Measurements from ENCODE around the gene MANSC4. TPM values are rescaled to one million over a fixed set of nuclear protein-coding genes. Genes with fewer than 3 reads are reported as not detected.

Gene MANSC4
- total RNA-seq, 1 experiment from 2014 or later = not detected

- no peak for TF ChIP-seq ZNF281 (CRISPR knock-in tag; IDR thresholded peaks at IDR 0.05)
- no peak for TF ChIP-seq GRHL2 (CRISPR knock-in tag; IDR thresholded peaks at IDR 0.05; ENCODE audit: insufficient replicate concordance, severe bottlenecking)
- TF ChIP-seq ZNF263 (CRISPR knock-in tag; IDR thresholded peaks at IDR 0.05; ENCODE audit: low read depth) = no peak
- no peak for TF ChIP-seq RORB (CRISPR knock-in tag; IDR thresholded peaks at IDR 0.05)
- no peak for TF ChIP-seq CBFB (CRISPR knock-in tag; IDR thresholded peaks at IDR 0.05; ENCODE audit: low read depth)
- TF ChIP-seq ETV6 (CRISPR knock-in tag; IDR thresholded peaks at IDR 0.05) = no peak
- no peak for TF ChIP-seq TP53 (CRISPR knock-in tag; IDR thresholded peaks at IDR 0.05)
- no peak for TF ChIP-seq TEAD4 (CRISPR knock-in tag; IDR thresholded peaks at IDR 0.05)
- no peak for TF ChIP-seq NR3C1 (CRISPR knock-in tag; conservative IDR thresholded peaks at IDR 0.05; ENCODE audit: low read depth)
- no peak for TF ChIP-seq ARID4B (CRISPR knock-in tag; IDR thresholded peaks at IDR 0.05; ENCODE audit: borderline replicate concordance)
- TF ChIP-seq USF2 (CRISPR knock-in tag; IDR thresholded peaks at IDR 0.05) = no peak
- TF ChIP-seq CDX4 (CRISPR knock-in tag; IDR thresholded peaks at IDR 0.05; ENCODE audit: borderline replicate concordance) = no peak
- no peak for TF ChIP-seq IRF2 (CRISPR knock-in tag; IDR thresholded peaks at IDR 0.05; ENCODE audit: borderline replicate concordance, low read depth)
- no peak for TF ChIP-seq CREB1 (CRISPR knock-in tag; IDR thresholded peaks at IDR 0.05)
- no peak for TF ChIP-seq ZNF423 (CRISPR knock-in tag; IDR thresholded peaks at IDR 0.05)
- no peak for TF ChIP-seq ATF2 (CRISPR knock-in tag; IDR thresholded peaks at IDR 0.05; ENCODE audit: borderline replicate concordance, low read depth)
- TF ChIP-seq ZNF219 (CRISPR knock-in tag; IDR thresholded peaks at IDR 0.05; ENCODE audit: borderline replicate concordance) = no peak
- no peak for TF ChIP-seq ZNF532 (CRISPR knock-in tag; IDR thresholded peaks at IDR 0.05; ENCODE audit: borderline replicate concordance)
- Mint-ChIP-seq H3K36me3 (peaks cover 9% of the 10 kb centered on the region), H3K4me3 (no peak overlapping the region), H3K27me3 (ENCODE audit: low read depth) (peaks cover 3% of the 10 kb centered on the region; the same call in 1 of the 2 replicates), H3K4me1 (peaks cover 5% of the 10 kb centered on the region), H3K9me3 (peaks cover 17% of the 10 kb centered on the region), H3K27ac (no peak overlapping the region)
- no peak for DNase-seq (ENCODE audit: low spot score)
- POLR2A ChIA-PET = no interaction called here
- no peak for ATAC-seq
- CTCF ChIA-PET = no interaction called here
These were observed 43.0 kb upstream of the MANSC4 start for GRCh38 chr12:27823038-27823437.
